SK-N-SH treated with all-trans-retinoic acid at 6 μM for 48 hours (cell line): ENCODE results near the gene SUPT4H1.

Source experiments
- ARNTL ChIP-seq: fragments of 450-650 bp; formaldehyde crosslinking; IDR thresholded peaks from 2 replicates; pipeline ENCODE4 v1.5.0; 2020; ENCODE audit warnings: low read depth, mild to moderate bottlenecking, moderate library complexity, borderline replicate concordance
- BACH2 ChIP-seq: fragments of 250-450 bp; sonication (Bioruptor Pico); IDR thresholded peaks from 2 replicates; pipeline ENCODE4 v1.9.0; 2021; ENCODE audit warnings: mild to moderate bottlenecking, borderline replicate concordance
- CSDC2 ChIP-seq: fragments of 250-450 bp; sonication (Bioruptor Pico); IDR thresholded peaks from 2 replicates; pipeline ENCODE4 v1.5.0; 2020; ENCODE audit warnings: mild to moderate bottlenecking, moderate library complexity
- CSRNP3 ChIP-seq: fragments of 250-450 bp; sonication (Bioruptor Pico); IDR thresholded peaks from 2 replicates; pipeline ENCODE4 v1.5.1; 2021; ENCODE audit warnings: mild to moderate bottlenecking, moderate library complexity
- ESRRG ChIP-seq: fragments of 250-450 bp; sonication (Bioruptor Pico); IDR thresholded peaks from 2 replicates; pipeline ENCODE4 v1.6.1; 2021; ENCODE audit warnings: mild to moderate bottlenecking
- ISL1 ChIP-seq: fragments of 250-450 bp; sonication (Bioruptor Pico); IDR thresholded peaks from 2 replicates; pipeline ENCODE4 v2.1.2; 2022; ENCODE audit warnings: mild to moderate bottlenecking, moderate library complexity
- OSR1 ChIP-seq: fragments of 250-450 bp; sonication (Bioruptor Pico); IDR thresholded peaks from 2 replicates; pipeline ENCODE4 v1.8.0; 2022; ENCODE audit warnings: moderate library complexity, mild to moderate bottlenecking, inconsistent platforms
- RARB ChIP-seq: fragments of 250-450 bp; sonication (Bioruptor Pico); IDR thresholded peaks from 2 replicates; pipeline ENCODE4 v1.8.0; 2021; ENCODE audit warnings: mild to moderate bottlenecking, moderate library complexity
- SNAI2 ChIP-seq: fragments of 250-450 bp; sonication (Bioruptor Pico); IDR thresholded peaks from 2 replicates; pipeline ENCODE4 v1.5.0; 2020; ENCODE audit warnings: mild to moderate bottlenecking, moderate library complexity
- TCF4 ChIP-seq: fragments of 250-450 bp; sonication (Bioruptor Pico); IDR thresholded peaks from 2 replicates; pipeline ENCODE4 v1.8.0; 2021; ENCODE audit warnings: mild to moderate bottlenecking, moderate library complexity, borderline replicate concordance
- TOX ChIP-seq: fragments of 250-450 bp; sonication (Bioruptor Pico); IDR thresholded peaks from 2 replicates; pipeline ENCODE4 v1.8.0; 2021; ENCODE audit warnings: mild to moderate bottlenecking, moderate library complexity, borderline replicate concordance
- ZFP3 ChIP-seq: fragments of 250-450 bp; sonication (Bioruptor Pico); IDR thresholded peaks from 2 replicates; pipeline ENCODE4 v1.5.0; 2020; ENCODE audit warnings: mild to moderate bottlenecking, moderate library complexity
- ZFP30 ChIP-seq: fragments of 450-650 bp; formaldehyde crosslinking; IDR thresholded peaks from 2 replicates; pipeline ENCODE4 v1.5.0; 2022; ENCODE audit warnings: mild to moderate bottlenecking, moderate library complexity
- ZNF70 ChIP-seq: fragments of 450-650 bp; formaldehyde crosslinking; IDR thresholded peaks from 2 replicates; pipeline ENCODE4 v1.5.0; 2020; ENCODE audit warnings: mild to moderate bottlenecking, moderate library complexity

- TF ChIP-seq ZFP30 (CRISPR knock-in tag), result no peak
- no peak for TF ChIP-seq TCF4
- no peak for TF ChIP-seq CSRNP3 (CRISPR knock-in tag)
- no peak for TF ChIP-seq SNAI2 (CRISPR knock-in tag)
- no peak for TF ChIP-seq CSDC2 (CRISPR knock-in tag)
- TF ChIP-seq ZNF70, result no peak
- TF ChIP-seq ARNTL (CRISPR knock-in tag), result no peak
- TF ChIP-seq TOX, result no peak
- TF ChIP-seq ISL1 (CRISPR knock-in tag), result no peak
- TF ChIP-seq BACH2 (CRISPR knock-in tag), result no peak
- no peak for TF ChIP-seq RARB (CRISPR knock-in tag)
- TF ChIP-seq OSR1 (CRISPR knock-in tag), result no peak
- TF ChIP-seq ZFP3 (CRISPR knock-in tag), result no peak
- TF ChIP-seq ESRRG (CRISPR knock-in tag), result no peak
These were observed 21.9 kb upstream of the SUPT4H1 start for GRCh38 chr17:58373923-58374322.
